Endothelial cell (in vitro differentiated cells): ENCODE measurements around the gene PRELID1. TPM values are rescaled to one million over a fixed set of nuclear protein-coding genes. Genes with fewer than 3 reads are reported as not detected.

Experiments used
- DNase-seq: peaks from one replicate; pipeline ENCODE4 v3.0.0; 2021; ENCODE audit warnings: low spot score
- H3K27ac Mint-ChIP-seq: one replicate; pipeline ENCODE4 v1.8.0; 2021; ENCODE audit warnings: mixed read lengths, inconsistent platforms; ENCODE audit not compliant: unreplicated experiment
- H3K27me3 Mint-ChIP-seq: one replicate; pipeline ENCODE4 v1.8.0; 2021; ENCODE audit warnings: mild to moderate bottlenecking, moderate library complexity, mixed read lengths, inconsistent platforms; ENCODE audit not compliant: unreplicated experiment
- H3K36me3 Mint-ChIP-seq: one replicate; pipeline ENCODE4 v1.8.0; 2021; ENCODE audit warnings: mild to moderate bottlenecking, low read depth, mixed read lengths, inconsistent platforms; ENCODE audit not compliant: unreplicated experiment
- H3K4me1 Mint-ChIP-seq: one replicate; pipeline ENCODE4 v1.8.0; 2021; ENCODE audit warnings: mild to moderate bottlenecking, mixed read lengths, inconsistent platforms; ENCODE audit not compliant: unreplicated experiment
- H3K4me3 Mint-ChIP-seq: one replicate; pipeline ENCODE4 v1.8.0; 2021; ENCODE audit warnings: mild to moderate bottlenecking, mixed read lengths, inconsistent platforms; ENCODE audit not compliant: unreplicated experiment
- H3K9me3 Mint-ChIP-seq: one replicate; pipeline ENCODE4 v1.8.0; 2021; ENCODE audit warnings: mixed read lengths, inconsistent platforms; ENCODE audit not compliant: unreplicated experiment
- CTCF ChIP-seq: fragments of 200-600 bp; sonication (generic); IDR thresholded peaks from one replicate; pipeline ENCODE4 v1.5.0; 2021; ENCODE audit warnings: antibody characterized with exemption; ENCODE audit not compliant: unreplicated experiment
- total RNA-seq: library from RNA; stranded (reverse); fragmentation: NEBNext Ultra II Directional; extraction: Animal tissue kit (Norgen Biotek cat#: 25700); gene quantifications from one replicate; pipeline ENCODE4 v1.2.1, GENCODE V29; 2021; ENCODE audit not compliant: unreplicated experiment

The PRELID1 gene
- total RNA-seq, 1 donor from 2014 or later = 198 TPM

GRCh38 chr5:177312649-177313181 is 9.1 kb downstream of the PRELID1 start:
- DNase-seq = no peak
- TF ChIP-seq CTCF = no peak
- peaks cover 15% of the 10 kb centered on the region for H3K27me3 Mint-ChIP-seq
- H3K4me1 Mint-ChIP-seq = peaks cover 25% of the 10 kb centered on the region
- H3K9me3 Mint-ChIP-seq = no peaks in the 10 kb centered on the region
- H3K27ac Mint-ChIP-seq = no peak overlapping the region
- H3K36me3 Mint-ChIP-seq = peaks cover 8% of the 10 kb centered on the region
- peak overlapping the region; percentile 47 for H3K4me3 Mint-ChIP-seq

DNA sequence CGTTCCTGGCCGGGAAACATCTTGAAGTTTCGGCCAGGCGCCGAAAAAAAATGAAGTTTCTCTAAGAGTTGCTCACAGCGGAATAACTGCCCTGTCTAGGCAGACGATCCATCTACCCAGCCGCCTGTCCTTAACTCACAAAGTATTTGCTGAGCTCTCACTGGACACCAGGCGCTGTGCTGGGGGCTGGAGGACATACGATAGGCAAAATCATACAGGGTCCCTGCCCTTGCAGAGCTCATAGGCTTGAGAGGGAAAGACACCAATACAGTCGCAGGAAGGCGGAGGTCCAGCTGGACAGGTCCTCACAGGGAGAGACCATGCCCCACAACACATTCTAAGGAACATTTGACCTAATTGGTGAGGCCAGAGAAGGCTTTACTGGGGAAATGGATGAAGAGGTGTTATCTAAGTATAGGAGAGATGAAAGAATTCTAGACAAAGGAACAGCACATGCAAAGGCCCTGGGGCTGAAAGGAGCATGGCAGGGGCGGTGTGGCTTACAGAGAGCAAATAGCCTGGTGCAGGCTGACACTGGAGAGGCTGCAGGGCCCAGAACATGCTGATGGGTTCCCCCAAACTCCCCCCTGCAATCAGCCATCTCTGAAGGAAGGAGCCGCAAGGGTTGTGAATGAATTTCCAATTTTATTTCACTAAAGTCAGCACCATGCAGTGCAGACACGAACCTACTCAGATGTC is 10.1 kb downstream of the PRELID1 start:
- peaks cover 12% of the 10 kb centered on the region for H3K27me3 Mint-ChIP-seq
- peaks cover 8% of the 10 kb centered on the region for H3K36me3 Mint-ChIP-seq
- no peak overlapping the region for H3K4me3 Mint-ChIP-seq
- H3K27ac Mint-ChIP-seq = no peak overlapping the region
- no peaks in the 10 kb centered on the region for H3K9me3 Mint-ChIP-seq
- no peak for DNase-seq
- TF ChIP-seq CTCF = no peak
- peaks cover 28% of the 10 kb centered on the region for H3K4me1 Mint-ChIP-seq

- H3K9me3 Mint-ChIP-seq = peaks cover 4% of the 10 kb centered on the region
- H3K27me3 Mint-ChIP-seq = peaks cover 8% of the 10 kb centered on the region
- no peak overlapping the region for H3K4me3 Mint-ChIP-seq
- peaks cover 6% of the 10 kb centered on the region for H3K36me3 Mint-ChIP-seq
- TF ChIP-seq CTCF = no peak
- peaks cover 24% of the 10 kb centered on the region for H3K4me1 Mint-ChIP-seq
- DNase-seq = no peak
- no peak overlapping the region for H3K27ac Mint-ChIP-seq
These were observed 11.1 kb downstream of the PRELID1 start for GRCh38 chr5:177314376-177315342.

- Mint-ChIP-seq H3K4me3 (no peak overlapping the region), H3K9me3 (peaks cover 6% of the 10 kb centered on the region), H3K27ac (no peak overlapping the region), H3K27me3 (peaks cover 8% of the 10 kb centered on the region), H3K36me3 (peaks cover 10% of the 10 kb centered on the region), H3K4me1 (peaks cover 20% of the 10 kb centered on the region)
- DNase-seq = no peak
- TF ChIP-seq CTCF = no peak
These were observed 11.8 kb downstream of the PRELID1 start for GRCh38 chr5:177315411-177315810.
